HepG2 (cell line): Measurements from ENCODE around the gene ZNF334. TPM values are rescaled to one million over a fixed set of nuclear protein-coding genes. Genes with fewer than 3 reads are reported as not detected.

Experiments
- ATAC-seq: fragments of 200-7000 bp; cut with Tn5 transposase; 3 replicates; pipeline ENCODE4 v1.9.1; 2020; ENCODE audit warnings: mild to moderate bottlenecking, moderate library complexity
- BruUV-seq: library from RNA; stranded (reverse); fragments of 400-500 nt; replicated peaks from 2 replicates; lab custom pipeline; 2021; lab: Mats Ljungman, UMichigan
- CTCF ChIA-PET: fragments of 300-600 bp; formaldehyde crosslinking; extraction: SDS; loops from one replicate; lab custom pipeline; 2021; ENCODE audit warnings: low total read pairs, inconsistent platforms, low intra/inter-chr PET ratio; lab: Yijun Ruan, JAX
- POLR2A ChIA-PET: fragments of 350-600 bp; sonication (Branson Sonifier 250); formaldehyde crosslinking; loops from one replicate; lab custom pipeline; 2020; ENCODE audit warnings: antibody characterized with exemption, inconsistent platforms; lab: Yijun Ruan, JAX
- DNase-seq: peaks from one replicate; pipeline ENCODE4 v3.0.0-alpha.2; 2015; ENCODE audit warnings: low spot score
- FAIRE-seq: peaks from 3 replicates; lab custom pipeline; 2011; peaks lifted over from hg19 to GRCh38; lab: Jason Lieb, UNC
- H2AFZ ChIP-seq: one replicate; pipeline ENCODE4 v1.6.1; 2011; ENCODE audit warnings: low read length, inconsistent platforms
- H3K27ac ChIP-seq: fragments of 300-600 bp; 3 replicates; pipeline ENCODE4 v1.8.0; 2011; ENCODE audit warnings: mixed run types, mild to moderate bottlenecking, mixed read lengths, low read length, inconsistent platforms; ENCODE audit not compliant: insufficient read depth; ENCODE audit errors: extremely low read length
- H3K27me3 ChIP-seq, 2 experiments: fragments of 200-600 bp in 1 of 2; 2 replicates in 1 of 2; 3 replicates in 1 of 2; pipeline versions ENCODE4 v1.6.0 to v1.8.0; 2011; ENCODE audit warnings: low read length in 2 of 2, mild to moderate bottlenecking in 2 of 2, moderate library complexity in 2 of 2, inconsistent platforms in 1 of 2; ENCODE audit not compliant: insufficient read depth in 2 of 2, control insufficient read depth in 1 of 2
- H3K36me3 ChIP-seq, 2 experiments: fragments of 200-600 bp in 1 of 2; replicated peaks in 1 of 2; 2 replicates in 1 of 2; 3 replicates in 1 of 2; pipeline versions ENCODE4 v1.5.1 to v1.8.0; 2011; ENCODE audit warnings: low read length in 2 of 2, inconsistent platforms in 1 of 2; ENCODE audit not compliant: insufficient read depth in 2 of 2, control insufficient read depth in 1 of 2
- H3K4me1 ChIP-seq: 2 replicates; pipeline ENCODE4 v1.5.1; 2012; ENCODE audit warnings: low read length, inconsistent platforms; ENCODE audit not compliant: insufficient read depth
- H3K4me2 ChIP-seq: 2 replicates; pipeline ENCODE4 v1.6.0; 2011; ENCODE audit warnings: low read depth, low read length, inconsistent platforms
- H3K4me3 ChIP-seq, 3 experiments: fragments of 200-600 bp in 1 of 3; sonication (generic), shearing (Covaris generic) in 1 of 3; replicated peaks in 1 of 3; 2 replicates each; pipeline ENCODE4 v1.5.1; 2011 to 2016; ENCODE audit warnings: low read length in 3 of 3, inconsistent platforms in 2 of 3, low read depth in 2 of 3, mild to moderate bottlenecking in 2 of 3, control low read depth in 1 of 3, mixed read lengths in 1 of 3; ENCODE audit not compliant: insufficient read depth in 1 of 3
- H3K79me2 ChIP-seq: one replicate; pipeline ENCODE4 v1.6.1; 2011; ENCODE audit warnings: low read length, inconsistent platforms; ENCODE audit not compliant: insufficient read depth
- H3K9ac ChIP-seq: 2 replicates; pipeline ENCODE4 v1.6.0; 2011; ENCODE audit warnings: mild to moderate bottlenecking, low read depth, low read length, inconsistent platforms; ENCODE audit not compliant: insufficient read depth
- H3K9me3 ChIP-seq: 2 replicates; pipeline ENCODE4 v1.5.1; 2012; ENCODE audit warnings: mild to moderate bottlenecking, low read length
- H4K20me1 ChIP-seq: 2 replicates; pipeline ENCODE4 v1.6.0; 2011; ENCODE audit warnings: inconsistent platforms, mild to moderate bottlenecking, low read length, moderate library complexity; ENCODE audit not compliant: insufficient read depth
- AKAP8 ChIP-seq: sonication (generic); formaldehyde crosslinking; IDR thresholded peaks from 2 replicates; pipeline ENCODE4 v1.5.1; 2020; ENCODE audit warnings: mild to moderate bottlenecking, missing genetic modification reagents
- ATM ChIP-seq: fragments of 450-650 bp; IDR thresholded peaks from 2 replicates; pipeline ENCODE4 v1.7.1; 2017; ENCODE audit warnings: mild to moderate bottlenecking, borderline replicate concordance
- RBM22 ChIP-seq: fragments of 200-400 bp; formaldehyde crosslinking; optimal IDR thresholded peaks from 2 replicates; pipeline ENCODE3; 2017; ENCODE audit warnings: mild to moderate bottlenecking, low read length, moderate library complexity
- TEAD2 ChIP-seq: sonication (generic); formaldehyde crosslinking; IDR thresholded peaks from 2 replicates; pipeline ENCODE4 v1.9.0; 2021; ENCODE audit warnings: missing genetic modification reagents
- ZFP37 ChIP-seq: sonication (generic); formaldehyde crosslinking; IDR thresholded peaks from 2 replicates; pipeline ENCODE4 v1.4.0; 2020; ENCODE audit warnings: missing genetic modification reagents, borderline replicate concordance
- ZMYM3 ChIP-seq: sonication (generic); formaldehyde crosslinking; IDR thresholded peaks from 2 replicates; pipeline ENCODE4 v1.5.1; 2020; ENCODE audit warnings: mild to moderate bottlenecking, missing genetic modification reagents
- ZNF768 ChIP-seq: sonication (generic); formaldehyde crosslinking; IDR thresholded peaks from 2 replicates; pipeline ENCODE4 v1.4.0; 2020; ENCODE audit warnings: missing genetic modification reagents
- WGBS: methylation state at CpG from one replicate; pipeline ENCODE4 v1.1.6; 2017; ENCODE audit warnings: low lambda C conversion rate; 5-methylcytosine and 5-hydroxymethylcytosine counted together
- in situ Hi-C: cut with HindIII; loops from 2 replicates; pipeline ENCODE4 v1.10.0; 2017; ENCODE audit warnings: low pct_unique_long_range_greater_than_20kb; ENCODE audit not compliant: extremely low pct_ligation_motif_present
- intact Hi-C: fragments of 100-400 bp; cut with micrococcal nuclease; formaldehyde crosslinking; loops from one replicate; pipeline ENCODE4 v1.10.0; 2022; ENCODE audit not compliant: unreplicated experiment
- polyA plus RNA-seq, 8 experiments: library from polyadenylated mRNA; depleted of rRNA in 3 of 8; stranded (reverse) in 7 of 8; unstranded in 1 of 8; fragments of >200 nt; fragmentation: Illumina TruSeq in 4 of 8; extraction: Trizol in 4 of 8; gene quantifications; 2 replicates each; pipeline versions ENCODE4 v1.2.1 to v1.2.3, GENCODE V29; 2011 to 2016; ENCODE audit warnings: low read depth in 4 of 8, missing spikeins in 1 of 8, mixed read lengths in 1 of 8; ENCODE audit not compliant: insufficient read depth in 1 of 8
- total RNA-seq, 5 experiments: library from RNA; depleted of rRNA; stranded (reverse); fragments of >200 nt; fragmentation: Illumina TruSeq; extraction: Trizol; gene quantifications; 2 replicates each; pipeline ENCODE4 v1.2.3, GENCODE V29; 2016; ENCODE audit warnings: low read depth in 1 of 5
- TF ChIP-seq, protein P1 (sequence below): sonication (generic); formaldehyde crosslinking; IDR thresholded peaks from 2 replicates; pipeline ENCODE4 v1.4.0; 2020; ENCODE audit warnings: mild to moderate bottlenecking, missing genetic modification reagents
- TF ChIP-seq, protein P2 (sequence below): sonication (generic); formaldehyde crosslinking; IDR thresholded peaks from 2 replicates; pipeline ENCODE4 v1.9.0; 2021; ENCODE audit warnings: missing genetic modification reagents, mild to moderate bottlenecking, borderline replicate concordance

ZNF334 gene
- total and polyA plus RNA-seq, 2 of the 13 experiments (the other 11 are each of a cell fraction or from before 2014, with no cell fraction given), result 4.8 to 7.8 TPM

DNA sequence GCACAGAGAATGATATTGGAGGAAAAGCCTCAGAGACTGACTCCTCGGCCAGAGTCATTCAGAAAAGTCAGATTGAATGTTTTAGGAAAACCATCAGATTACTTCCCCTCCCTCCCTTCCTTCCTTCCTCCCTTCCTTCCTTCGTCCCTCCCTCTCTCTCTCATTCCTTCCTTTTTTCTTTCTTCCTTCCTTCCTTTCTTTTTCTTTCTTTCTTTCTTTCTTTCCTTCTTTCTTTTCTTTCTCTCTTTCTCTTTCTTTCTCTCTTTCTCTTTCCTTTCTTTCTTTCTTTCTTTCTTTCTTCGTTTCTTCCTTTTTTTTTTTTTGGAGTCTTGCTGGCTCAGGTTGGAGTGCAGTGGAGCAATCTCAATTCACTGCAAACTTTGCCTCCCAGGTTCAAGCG lies 29.7 kb upstream of the ZNF334 start:
- WGBS, result 17% methylated on average over 4 of the region's 4 CpGs
- CTCF ChIA-PET, result no interaction called here
- intact Hi-C loops, result no loop called here
- peak; percentile 47; the same call in 1 of the 2 replicates for TF ChIP-seq ATM
- TF ChIP-seq, protein P1, sequence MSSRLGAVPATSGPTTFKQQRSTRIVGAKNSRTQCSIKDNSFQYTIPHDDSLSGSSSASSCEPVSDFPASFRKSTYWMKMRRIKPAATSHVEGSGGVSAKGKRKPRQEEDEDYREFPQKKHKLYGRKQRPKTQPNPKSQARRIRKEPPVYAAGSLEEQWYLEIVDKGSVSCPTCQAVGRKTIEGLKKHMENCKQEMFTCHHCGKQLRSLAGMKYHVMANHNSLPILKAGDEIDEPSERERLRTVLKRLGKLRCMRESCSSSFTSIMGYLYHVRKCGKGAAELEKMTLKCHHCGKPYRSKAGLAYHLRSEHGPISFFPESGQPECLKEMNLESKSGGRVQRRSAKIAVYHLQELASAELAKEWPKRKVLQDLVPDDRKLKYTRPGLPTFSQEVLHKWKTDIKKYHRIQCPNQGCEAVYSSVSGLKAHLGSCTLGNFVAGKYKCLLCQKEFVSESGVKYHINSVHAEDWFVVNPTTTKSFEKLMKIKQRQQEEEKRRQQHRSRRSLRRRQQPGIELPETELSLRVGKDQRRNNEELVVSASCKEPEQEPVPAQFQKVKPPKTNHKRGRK, result peak; percentile 75; the same call in 1 of the 2 replicates
- TF ChIP-seq AKAP8 (CRISPR knock-in tag), result no peak
- TF ChIP-seq, all 625 proteins: peak for 2
- no peak overlapping the region for H3K9ac ChIP-seq
- H3K27me3 ChIP-seq, result peaks cover 0 to 16% of the 10 kb centered on the region in 2 experiments; a peak in 1 of 5 replicates
- no peak overlapping the region for H3K4me2 ChIP-seq
- peaks cover 27% of the 10 kb centered on the region for H3K4me1 ChIP-seq
- no TSS peak for BruUV-seq
- H3K36me3 ChIP-seq, result no peaks in the 10 kb centered on the region
- H3K9me3 ChIP-seq, result no peaks in the 10 kb centered on the region
- DNase-seq (no peak), FAIRE-seq (no peak), ATAC-seq (no peak)
- in situ Hi-C loops, result no loop called here
- H3K79me2 ChIP-seq, result no peaks in the 10 kb centered on the region
- no peak overlapping the region for H3K27ac ChIP-seq
- H3K4me3 ChIP-seq, result no peak overlapping the region
- no peaks in the 10 kb centered on the region for H4K20me1 ChIP-seq
- H2AFZ ChIP-seq, result no peak overlapping the region
- POLR2A ChIA-PET, result no interaction called here

DNA sequence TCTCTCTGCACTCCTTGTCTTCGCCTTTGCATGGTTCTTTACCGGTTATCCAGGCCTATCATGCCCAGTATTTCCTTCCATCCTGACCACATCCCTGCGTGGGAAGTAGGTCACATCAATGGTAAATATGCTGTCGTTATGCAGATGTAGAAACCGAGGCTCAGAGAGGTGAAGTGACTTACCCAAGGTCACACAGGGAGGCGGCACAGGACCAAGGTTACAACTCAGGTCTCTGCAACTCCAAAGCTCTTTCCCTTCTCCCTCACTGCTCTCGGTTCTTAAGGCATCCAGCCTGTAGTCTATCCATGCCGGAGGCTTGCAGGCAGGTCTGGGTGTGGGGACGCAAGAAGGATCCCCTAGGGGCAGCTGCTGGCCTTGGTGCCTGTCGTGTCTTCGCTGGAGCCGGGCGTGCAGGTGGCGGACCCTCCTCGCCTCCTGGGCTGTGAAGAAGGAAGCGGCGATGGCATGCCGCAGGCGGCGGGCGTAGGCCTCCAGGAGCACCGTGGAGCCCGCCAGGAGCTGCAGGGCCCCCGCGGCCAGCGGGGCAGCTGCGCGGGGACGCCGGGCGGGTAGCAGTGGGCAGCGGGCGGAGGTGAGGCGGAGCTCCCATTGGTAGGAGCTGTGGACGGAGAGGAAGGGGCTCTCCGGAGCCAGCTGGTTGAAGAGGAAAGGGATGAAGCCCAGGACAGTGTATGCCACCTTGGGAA lies 28.0 kb upstream of the ZNF334 start:
- CTCF ChIA-PET, result no interaction called here
- Histone ChIP-seq H3K4me1 (peaks cover 18% of the 10 kb centered on the region), H3K27ac (no peak overlapping the region), H3K4me2 (no peak overlapping the region), H2AFZ (no peak overlapping the region), H3K27me3 (peaks cover 1 to 18% of the 10 kb centered on the region in 2 experiments; a peak in 2 of 5 replicates), H3K4me3 (no peak overlapping the region), H4K20me1 (no peaks in the 10 kb centered on the region), H3K9me3 (no peaks in the 10 kb centered on the region), H3K9ac (no peak overlapping the region)
- no TSS peak for BruUV-seq
- 67% methylated on average over 36 of the region's 36 CpGs for WGBS
- in situ Hi-C loops (no loop called here), intact Hi-C loops (no loop called here)
- FAIRE-seq (no peak), DNase-seq (no peak)
- POLR2A ChIA-PET, result interaction anchor here (0.5 to 0.9 kb wide), 2 partner anchors 134 to 287 kb away, joined by 3 read pairs; no protein-coding TSS in a partner anchor
- TF ChIP-seq ZNF768, result peak; percentile 92
- TF ChIP-seq, protein P2, sequence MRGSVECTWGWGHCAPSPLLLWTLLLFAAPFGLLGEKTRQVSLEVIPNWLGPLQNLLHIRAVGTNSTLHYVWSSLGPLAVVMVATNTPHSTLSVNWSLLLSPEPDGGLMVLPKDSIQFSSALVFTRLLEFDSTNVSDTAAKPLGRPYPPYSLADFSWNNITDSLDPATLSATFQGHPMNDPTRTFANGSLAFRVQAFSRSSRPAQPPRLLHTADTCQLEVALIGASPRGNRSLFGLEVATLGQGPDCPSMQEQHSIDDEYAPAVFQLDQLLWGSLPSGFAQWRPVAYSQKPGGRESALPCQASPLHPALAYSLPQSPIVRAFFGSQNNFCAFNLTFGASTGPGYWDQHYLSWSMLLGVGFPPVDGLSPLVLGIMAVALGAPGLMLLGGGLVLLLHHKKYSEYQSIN (CRISPR knock-in tag), result no peak
- no peak for TF ChIP-seq RBM22
- TF ChIP-seq ZMYM3, result 0 out of 2 replicates have a peak, but pooled peaks have one; percentile 49
- no peak for TF ChIP-seq ZFP37
- TF ChIP-seq TEAD2 (CRISPR knock-in tag), result no peak
- TF ChIP-seq, all 625 proteins: peak for 2
- H3K36me3 ChIP-seq, result no peaks in the 10 kb centered on the region
- H3K79me2 ChIP-seq, result no peaks in the 10 kb centered on the region
- ATAC-seq, result no peak
